Common myeloid progenitor, CD34-positive (primary cell): ENCODE results near the gene OTUB2.

Source experiments
- CTCF ChIA-PET: fragments of 350-600 bp; sonication (Branson Sonifier 250); formaldehyde crosslinking; loops from one replicate; lab custom pipeline; 2021; ENCODE audit warnings: antibody characterized with exemption; lab: Charles Lee
- POLR2A ChIA-PET: fragments of 350-600 bp; sonication (Branson Sonifier 250); formaldehyde crosslinking; loops from one replicate; lab custom pipeline; 2021; ENCODE audit warnings: antibody characterized with exemption; lab: Charles Lee
- DNase-seq, 3 donors: peaks; one replicate each; pipeline versions ENCODE4 v3.0.0 to v3.0.0-alpha.2; 2013
- H3K27ac ChIP-seq, 2 experiments: 1 replicate in 1 of 2; 2 replicates in 1 of 2; pipeline ENCODE4 v1.7.0; 2013; ENCODE audit warnings: inconsistent platforms in 2 of 2, low read length in 2 of 2, mild to moderate bottlenecking in 2 of 2, low read depth in 1 of 2, moderate library complexity in 1 of 2; ENCODE audit not compliant: severe bottlenecking in 2 of 2, insufficient read depth in 1 of 2, poor library complexity in 1 of 2
- H3K27me3 ChIP-seq, 5 experiments: replicated peaks in 2 of 5; 1 replicate in 3 of 5; 2 replicates in 2 of 5; pipeline versions ENCODE4 v1.6.1 to v1.7.0; 2013; ENCODE audit warnings: low read length in 4 of 5, mild to moderate bottlenecking in 2 of 5, moderate library complexity in 2 of 5, inconsistent platforms in 1 of 5; ENCODE audit not compliant: insufficient read depth in 5 of 5, control insufficient read depth in 4 of 5
- H3K36me3 ChIP-seq, 4 experiments: 1 replicate in 2 of 4; 2 replicates in 2 of 4; pipeline versions ENCODE4 v1.6.1 to v1.7.0; 2013; ENCODE audit warnings: low read length in 3 of 4, control low read depth in 1 of 4, mild to moderate bottlenecking in 1 of 4; ENCODE audit not compliant: control insufficient read depth in 4 of 4, insufficient read depth in 4 of 4
- H3K4me1 ChIP-seq, 4 experiments: 1 replicate in 3 of 4; 2 replicates in 1 of 4; pipeline versions ENCODE4 v1.6.1 to v1.7.1; 2013; ENCODE audit warnings: low read length in 3 of 4, mild to moderate bottlenecking in 3 of 4, control low read depth in 1 of 4, inconsistent platforms in 1 of 4, moderate library complexity in 1 of 4; ENCODE audit not compliant: control insufficient read depth in 4 of 4, insufficient read depth in 4 of 4; ENCODE audit errors: control extremely low read depth in 1 of 4
- H3K4me3 ChIP-seq, 7 experiments: 1 replicate in 4 of 7; 2 replicates in 3 of 7; pipeline versions ENCODE4 v1.5.1 to v1.7.0; 2013; ENCODE audit warnings: mild to moderate bottlenecking in 7 of 7, low read length in 6 of 7, moderate library complexity in 6 of 7, inconsistent platforms in 2 of 7, low read depth in 2 of 7, control low read depth in 1 of 7; ENCODE audit not compliant: insufficient read depth in 4 of 7, control insufficient read depth in 1 of 7; ENCODE audit errors: extremely low read depth in 1 of 7
- H3K9me3 ChIP-seq, 5 experiments: 1 replicate in 4 of 5; 2 replicates in 1 of 5; pipeline versions ENCODE4 v1.6.1 to v1.7.1; 2013; ENCODE audit warnings: low read length in 4 of 5, mild to moderate bottlenecking in 2 of 5, inconsistent platforms in 1 of 5, low read depth in 1 of 5, moderate library complexity in 1 of 5; ENCODE audit not compliant: control insufficient read depth in 4 of 5, insufficient read depth in 2 of 5; ENCODE audit errors: control extremely low read depth in 1 of 5
- WGBS: methylation state at CpG from one replicate; pipeline ENCODE4 v1.1.5; 2013; ENCODE audit not compliant: insufficient coverage; 5-methylcytosine and 5-hydroxymethylcytosine counted together

The OTUB2 gene

DNA sequence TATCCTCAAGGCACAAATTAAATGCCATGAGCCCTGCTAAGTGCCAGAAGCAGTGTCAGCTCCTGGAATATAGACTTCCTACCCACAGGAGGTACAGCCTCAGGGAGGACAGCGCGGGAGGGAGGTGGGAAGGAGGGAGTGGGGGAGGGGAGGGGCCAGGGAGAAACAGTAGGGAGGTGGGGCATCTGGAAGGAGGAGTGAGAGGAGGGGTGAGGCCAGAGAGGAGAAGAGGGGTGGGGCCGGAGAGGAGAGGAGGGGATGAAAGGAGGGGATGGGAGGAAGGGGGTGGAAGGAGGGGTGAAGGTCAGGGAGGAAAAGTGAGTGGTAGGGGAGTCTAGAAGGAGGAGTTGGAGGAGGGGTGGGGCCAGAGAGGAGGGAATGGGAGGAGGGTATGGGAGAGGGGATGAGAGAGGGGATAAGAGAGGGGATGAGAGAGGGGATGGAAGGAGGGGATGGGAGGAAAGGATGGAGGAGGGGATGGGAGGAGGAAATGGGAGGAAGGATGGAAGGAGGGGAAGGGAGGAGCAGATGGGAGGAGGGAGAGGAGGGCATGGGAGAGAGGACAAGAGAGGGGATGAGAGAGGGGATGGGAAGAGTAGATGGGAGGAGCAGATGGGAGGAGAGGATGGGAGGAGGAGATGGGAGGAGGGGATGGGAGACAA, 38.2 kb upstream of the OTUB2 start:
- no peak for DNase-seq
- peaks cover 0 to 3% (median 0%) of the 10 kb centered on the region in 4 experiments for H3K4me1 ChIP-seq
- CTCF ChIA-PET: interaction anchor here (11.7 to 30.4 kb wide), 2 partner anchors 11 to 45 kb away, joined by 130 to 632 read pairs; partner anchors contain the start of gene CCDC197
- peaks cover 0 to 19% (median 0%) of the 10 kb centered on the region in 5 experiments for H3K27me3 ChIP-seq
- no peaks in the 10 kb centered on the region for H3K9me3 ChIP-seq
- POLR2A ChIA-PET: no interaction called here
- 90% methylated on average over 1 of the region's 3 CpGs for WGBS
- no peaks in the 10 kb centered on the region for H3K36me3 ChIP-seq
- no peak overlapping the region for H3K27ac ChIP-seq
- H3K4me3 ChIP-seq: no peak overlapping the region

DNA sequence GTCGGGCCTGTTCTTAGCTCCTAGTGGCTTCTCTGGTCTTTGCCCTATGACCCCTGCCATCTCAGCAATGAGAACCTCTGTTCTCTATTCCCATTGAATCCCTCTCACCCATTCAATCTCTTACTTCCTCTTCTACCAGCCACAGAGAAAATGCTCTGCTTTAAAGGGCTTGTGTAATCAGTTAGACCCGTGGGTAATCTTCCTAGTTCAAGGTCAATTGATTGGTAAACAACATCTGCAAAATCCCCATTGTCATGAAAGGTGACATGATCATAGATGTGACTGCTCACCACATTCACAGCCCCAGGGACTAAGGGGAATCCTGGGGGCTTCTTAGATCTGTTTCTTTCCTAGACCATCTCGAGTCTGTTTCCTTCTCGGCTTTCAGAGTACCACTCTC, 36.2 kb upstream of the OTUB2 start:
- Histone ChIP-seq H3K27ac (no peak overlapping the region), H3K9me3 (no peaks in the 10 kb centered on the region), H3K36me3 (no peaks in the 10 kb centered on the region), H3K27me3 (peaks cover 0 to 19% (median 0%) of the 10 kb centered on the region in 5 experiments), H3K4me1 (peaks cover 0 to 3% (median 0%) of the 10 kb centered on the region in 4 experiments), H3K4me3 (no peak overlapping the region)
- ChIA-PET CTCF (interaction anchor here (1.1 to 2.0 kb wide), 3 partner anchors 10 to 50 kb away, joined by 3 to 6 read pairs (median 5); no protein-coding TSS in a partner anchor), POLR2A (no interaction called here)
- 58% methylated on average over 3 of the region's 4 CpGs for WGBS
- no peak for DNase-seq

DNA sequence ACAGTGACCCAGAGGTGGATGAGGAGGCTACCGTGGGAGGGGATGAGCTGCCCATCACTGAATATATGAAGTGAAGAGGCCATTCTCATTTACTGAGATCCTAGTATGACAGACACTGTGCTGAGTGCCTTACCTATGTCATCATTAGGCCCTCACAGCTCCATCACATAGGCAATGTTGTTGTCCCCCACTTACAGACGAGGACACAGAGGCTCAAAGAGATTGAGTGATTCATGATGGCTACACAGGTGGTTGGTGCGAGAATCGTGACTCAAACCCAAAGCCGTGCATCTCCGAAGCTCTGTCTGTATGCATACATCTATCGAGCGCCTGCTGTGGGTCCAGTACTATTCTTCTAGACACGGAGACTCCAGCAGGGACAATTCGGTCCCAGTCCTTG, 34.9 kb upstream of the OTUB2 start:
- H3K27ac ChIP-seq: no peak overlapping the region
- no peak for DNase-seq
- ChIA-PET CTCF (interaction anchor here (0.9 to 2.2 kb wide), 11 partner anchors 9 to 54 kb away, joined by 3 to 7 read pairs (median 4); no protein-coding TSS in a partner anchor), POLR2A (no interaction called here)
- H3K27me3 ChIP-seq: peaks cover 0 to 15% (median 8%) of the 10 kb centered on the region in 5 experiments
- WGBS: 95% methylated on average over 9 of the region's 10 CpGs
- H3K36me3 ChIP-seq: no peaks in the 10 kb centered on the region
- H3K9me3 ChIP-seq: no peaks in the 10 kb centered on the region
- no peak overlapping the region for H3K4me3 ChIP-seq
- H3K4me1 ChIP-seq: peaks cover 0 to 3% (median 0%) of the 10 kb centered on the region in 4 experiments

DNA sequence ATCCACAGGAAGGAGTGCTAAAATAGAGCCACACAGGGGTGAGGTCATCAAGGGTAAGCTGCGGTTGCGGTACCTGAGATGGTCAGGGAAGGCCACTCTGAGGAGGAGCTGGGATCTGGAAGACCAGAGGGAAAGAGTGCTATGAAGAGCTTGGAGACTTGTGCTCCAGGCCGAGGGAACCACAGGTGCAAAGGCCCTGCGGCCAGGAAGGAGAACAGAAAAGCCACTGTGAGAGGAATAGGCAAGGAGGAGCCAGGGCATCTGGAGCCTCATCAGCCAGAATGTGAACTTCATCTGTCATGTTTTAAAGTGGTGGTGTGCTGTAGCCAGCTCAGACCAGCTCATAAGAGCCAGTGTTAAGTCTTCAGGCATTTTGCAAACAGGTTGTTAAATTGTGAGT, 34.5 kb upstream of the OTUB2 start:
- Histone ChIP-seq H3K27ac (no peak overlapping the region), H3K9me3 (no peaks in the 10 kb centered on the region), H3K36me3 (no peaks in the 10 kb centered on the region), H3K4me3 (no peak overlapping the region), H3K4me1 (peaks cover 0 to 2% (median 0%) of the 10 kb centered on the region in 4 experiments), H3K27me3 (peaks cover 0 to 15% (median 8%) of the 10 kb centered on the region in 5 experiments)
- 97% methylated on average over 4 of the region's 4 CpGs for WGBS
- ChIA-PET POLR2A (no interaction called here), CTCF (interaction anchor here (0.9 to 2.2 kb wide), 9 partner anchors 8 to 54 kb away, joined by 3 to 7 read pairs (median 4); no protein-coding TSS in a partner anchor)
- no peak for DNase-seq

DNA sequence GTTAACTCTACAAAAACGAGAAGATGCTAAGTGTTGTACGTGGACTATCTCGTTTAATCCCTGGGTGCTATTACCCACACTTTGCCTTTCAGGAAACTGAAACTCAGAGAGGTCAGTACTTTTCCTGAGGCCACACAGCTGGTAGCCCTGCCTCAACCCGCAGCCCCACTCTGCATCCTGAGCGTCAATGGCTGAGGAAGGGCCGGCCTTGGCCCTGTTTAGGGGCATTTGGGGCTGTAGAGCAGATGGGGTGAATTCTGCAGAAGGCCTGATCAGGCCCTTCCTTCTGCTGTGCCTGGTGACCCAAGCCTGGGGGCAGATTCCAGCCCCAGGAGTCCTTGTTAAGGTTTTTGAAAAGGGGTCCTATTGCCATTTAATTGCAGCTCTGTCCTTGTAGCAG, 32.8 kb upstream of the OTUB2 start:
- Histone ChIP-seq H3K9me3 (no peaks in the 10 kb centered on the region), H3K27me3 (peaks cover 0 to 20% (median 8%) of the 10 kb centered on the region in 5 experiments), H3K27ac (no peak overlapping the region), H3K36me3 (no peaks in the 10 kb centered on the region), H3K4me1 (no peaks in the 10 kb centered on the region), H3K4me3 (no peak overlapping the region)
- POLR2A ChIA-PET: no interaction called here
- WGBS: 95% methylated on average over 6 of the region's 6 CpGs
- no peak for DNase-seq
- CTCF ChIA-PET: interaction anchor here (0.8 to 12.8 kb wide), 4 partner anchors 8 to 54 kb away, joined by 3 to 130 read pairs (median 8); no protein-coding TSS in a partner anchor

DNA sequence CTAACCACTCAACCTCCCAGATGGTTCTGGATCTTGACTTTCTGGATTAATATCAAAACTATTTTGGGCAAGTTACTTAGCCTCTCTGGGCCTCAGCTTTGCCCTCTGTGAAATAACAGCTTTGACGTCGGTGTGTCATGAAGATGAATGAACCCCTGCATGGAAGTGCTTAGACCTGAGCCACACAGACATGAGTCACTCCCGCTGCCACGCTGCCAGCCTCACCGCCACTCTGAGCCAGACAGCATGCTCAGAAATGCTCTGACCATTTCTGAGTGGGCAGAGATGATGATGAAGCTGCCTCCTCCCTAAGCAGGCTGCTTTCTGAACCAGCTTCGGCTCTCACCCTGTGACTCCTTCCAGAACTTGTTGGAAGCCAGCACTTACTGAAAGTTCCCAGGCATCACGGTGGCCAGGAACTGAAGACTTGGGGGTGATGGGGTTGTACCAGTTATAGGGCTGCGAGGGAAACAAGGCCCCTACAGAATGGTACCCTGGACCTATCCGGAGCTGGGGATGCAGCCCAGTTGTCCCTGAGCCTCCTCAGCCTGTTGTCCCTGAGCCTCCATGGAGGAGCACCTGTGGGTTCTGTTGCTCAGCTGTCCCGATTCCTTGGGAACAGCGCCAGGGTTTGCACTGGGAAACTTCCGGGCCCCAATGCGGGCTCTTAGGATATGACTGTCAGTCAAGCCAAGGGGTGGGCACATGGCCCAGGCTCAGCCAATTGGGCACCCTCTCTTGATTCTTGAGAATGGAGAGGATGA, 31.0 kb upstream of the OTUB2 start:
- Histone ChIP-seq H3K36me3 (no peaks in the 10 kb centered on the region), H3K27ac (no peak overlapping the region), H3K27me3 (peaks cover 0 to 20% (median 8%) of the 10 kb centered on the region in 5 experiments), H3K4me3 (no peak overlapping the region), H3K4me1 (no peaks in the 10 kb centered on the region), H3K9me3 (no peaks in the 10 kb centered on the region)
- DNase-seq: peak in 2 of 3 donors; percentile 11 to 39
- 75% methylated on average over 12 of the region's 13 CpGs for WGBS
- POLR2A ChIA-PET: no interaction called here
- CTCF ChIA-PET: interaction anchor here (1.1 to 12.8 kb wide), 3 partner anchors 13 to 54 kb away, joined by 4 to 130 read pairs (median 4); no protein-coding TSS in a partner anchor
